Testis (tissue), 3 donors: ENCODE measurements around the gene MYH11. TPM values are rescaled to one million over a fixed set of nuclear protein-coding genes. Genes with fewer than 3 reads are reported as not detected.
"Not testable (repeated sequence)": the region's sequence is repeated elsewhere in the genome, so short reads cannot be mapped to it uniquely, and the experiment has no call there.

Experiments
- DNase-seq: peaks from one replicate; pipeline ENCODE4 v3.0.0-alpha.2; 2019
- H3K27ac ChIP-seq, 2 donors: fragments of 200-600 bp; sonication (generic); one replicate each; pipeline ENCODE4 v1.5.1; 2019
- H3K27me3 ChIP-seq: fragments of 200-600 bp; sonication (generic); one replicate; pipeline ENCODE4 v1.5.1; 2019
- H3K36me3 ChIP-seq: fragments of 200-600 bp; sonication (generic); one replicate; pipeline ENCODE4 v1.5.1; 2017; ENCODE audit warnings: low read depth; ENCODE audit errors: missing control alignments
- H3K4me1 ChIP-seq: fragments of 200-600 bp; sonication (generic); one replicate; pipeline ENCODE4 v1.5.1; 2019
- H3K4me3 ChIP-seq, 2 donors: fragments of 200-600 bp; sonication (generic); one replicate each; pipeline ENCODE4 v1.5.1; 2017 to 2019
- H3K9me3 ChIP-seq: fragments of 200-600 bp; sonication (generic); one replicate; pipeline ENCODE4 v1.5.1; 2017
- POLR2A ChIP-seq: fragments of 450-650 bp; IDR thresholded peaks from one replicate; pipeline ENCODE4 v1.6.1; 2017; ENCODE audit warnings: antibody characterized with exemption, mild to moderate bottlenecking, moderate library complexity
- WGBS, 2 donors: methylation state at CpG; one replicate each; pipeline ENCODE4 v1.1.5; 2018; 5-methylcytosine and 5-hydroxymethylcytosine counted together
- intact Hi-C: fragments of 100-400 bp; cut with DNase I; formaldehyde crosslinking; loops from one replicate; pipeline ENCODE4 v1.15.1; 2023; ENCODE audit warnings: low total_unique reads
- polyA plus RNA-seq: library from polyadenylated mRNA; stranded (reverse); fragments of 350-450 nt; fragmentation: Illumina TruSeq; extraction: RNeasy Lipid Tissue Mini Kit (QIAGEN cat#74804); gene quantifications from one replicate; pipeline ENCODE4 v1.2.3, GENCODE V29; 2014; ENCODE audit warnings: low read depth, low replicate concordance; ENCODE audit not compliant: insufficient read depth
- total RNA-seq, 2 donors: library from RNA; depleted of rRNA; stranded (reverse); fragments of >200 nt; gene quantifications; one replicate each; pipeline ENCODE4 v1.2.3, GENCODE V29; 2016
- TF ChIP-seq, protein P1 (sequence below), 3 experiments: fragments of 450-650 bp in 2 of 3; fragments of 200-600 bp in 1 of 3; sonication (generic) in 1 of 3; IDR thresholded peaks; one replicate each; pipeline ENCODE4 v1.5.1; 2016 to 2019; ENCODE audit warnings: antibody characterized with exemption in 3 of 3, mild to moderate bottlenecking in 2 of 3, moderate library complexity in 1 of 3

The MYH11 gene
- total and polyA plus RNA-seq, 3 donors from 2014 or later: 263 to 276 (median 271) TPM

DNA sequence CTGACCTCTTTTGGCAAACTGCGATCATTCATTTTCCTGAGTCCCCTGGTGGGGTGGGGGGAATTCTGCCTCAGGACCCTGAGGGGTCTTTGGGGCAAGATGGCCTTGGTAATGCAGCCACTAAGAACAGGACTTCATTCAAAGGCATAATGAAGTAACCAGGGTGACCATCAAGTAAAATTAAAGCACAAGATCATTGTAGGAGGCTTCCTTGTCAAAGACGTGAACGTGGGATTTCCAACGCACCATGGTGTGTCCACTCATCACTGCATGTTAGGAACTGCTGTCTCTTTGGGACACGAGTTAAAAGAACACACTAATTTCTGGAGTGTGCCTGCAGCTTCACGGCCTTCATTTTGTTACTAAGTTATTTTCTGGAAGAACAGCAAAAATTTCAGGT is 155.5 kb downstream of the MYH11 start:
- Histone ChIP-seq H3K9me3 (no peaks in the 10 kb centered on the region), H3K27me3 (no peaks in the 10 kb centered on the region), H3K36me3 (no peaks in the 10 kb centered on the region), H3K4me3 (no peak overlapping the region), H3K4me1 (peaks cover 3% of the 10 kb centered on the region), H3K27ac (no peak overlapping the region)
- intact Hi-C loops: no loop called here
- TF ChIP-seq POLR2A: no peak
- TF ChIP-seq, protein P1, sequence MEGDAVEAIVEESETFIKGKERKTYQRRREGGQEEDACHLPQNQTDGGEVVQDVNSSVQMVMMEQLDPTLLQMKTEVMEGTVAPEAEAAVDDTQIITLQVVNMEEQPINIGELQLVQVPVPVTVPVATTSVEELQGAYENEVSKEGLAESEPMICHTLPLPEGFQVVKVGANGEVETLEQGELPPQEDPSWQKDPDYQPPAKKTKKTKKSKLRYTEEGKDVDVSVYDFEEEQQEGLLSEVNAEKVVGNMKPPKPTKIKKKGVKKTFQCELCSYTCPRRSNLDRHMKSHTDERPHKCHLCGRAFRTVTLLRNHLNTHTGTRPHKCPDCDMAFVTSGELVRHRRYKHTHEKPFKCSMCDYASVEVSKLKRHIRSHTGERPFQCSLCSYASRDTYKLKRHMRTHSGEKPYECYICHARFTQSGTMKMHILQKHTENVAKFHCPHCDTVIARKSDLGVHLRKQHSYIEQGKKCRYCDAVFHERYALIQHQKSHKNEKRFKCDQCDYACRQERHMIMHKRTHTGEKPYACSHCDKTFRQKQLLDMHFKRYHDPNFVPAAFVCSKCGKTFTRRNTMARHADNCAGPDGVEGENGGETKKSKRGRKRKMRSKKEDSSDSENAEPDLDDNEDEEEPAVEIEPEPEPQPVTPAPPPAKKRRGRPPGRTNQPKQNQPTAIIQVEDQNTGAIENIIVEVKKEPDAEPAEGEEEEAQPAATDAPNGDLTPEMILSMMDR (IDR thresholded peaks at IDR 0.05): no peak
- no peak for DNase-seq
- WGBS, 2 donors: 53 to 67% methylated on average over 6 of the region's 6 CpGs

- Histone ChIP-seq H3K4me1 (peaks cover under 1% of the 10 kb centered on the region), H3K4me3 (no peak overlapping the region), H3K27ac (no peak overlapping the region), H3K9me3 (no peaks in the 10 kb centered on the region), H3K27me3 (no peaks in the 10 kb centered on the region), H3K36me3 (no peaks in the 10 kb centered on the region)
- WGBS, 2 donors: 96 to 98% methylated on average over 10 to 12 of the region's 12 CpGs
- no peak for TF ChIP-seq POLR2A
- TF ChIP-seq, protein P1 (IDR thresholded peaks at IDR 0.05): no peak
- intact Hi-C loops: no loop called here
- DNase-seq: no peak
These were observed 157.0 kb downstream of the MYH11 start for GRCh38 chr16:15699819-15700218.

- no peaks in the 10 kb centered on the region for H3K27me3 ChIP-seq
- 88 to 93% methylated on average over 5 of the region's 5 CpGs for WGBS, 2 donors
- TF ChIP-seq, protein P1 (IDR thresholded peaks at IDR 0.05): no peak
- no peak for TF ChIP-seq POLR2A
- intact Hi-C loops: no loop called here
- no peaks in the 10 kb centered on the region for H3K4me1 ChIP-seq
- no peak overlapping the region for H3K4me3 ChIP-seq
- no peaks in the 10 kb centered on the region for H3K9me3 ChIP-seq
- no peaks in the 10 kb centered on the region for H3K36me3 ChIP-seq
- no peak overlapping the region for H3K27ac ChIP-seq
- no peak for DNase-seq
These were observed 162.3 kb downstream of the MYH11 start for GRCh38 chr16:15694499-15694898.

- H3K4me1 ChIP-seq, H3K9me3 ChIP-seq, H3K4me3 ChIP-seq, intact Hi-C loops, H3K36me3 ChIP-seq, DNase-seq, H3K27me3 ChIP-seq, H3K27ac ChIP-seq: not testable (repeated sequence)
- 86 to 92% methylated on average over 1 of the region's 1 CpG for WGBS, 2 donors
These were observed 164.3 kb downstream of the MYH11 start for GRCh38 chr16:15692508-15692907.

DNA sequence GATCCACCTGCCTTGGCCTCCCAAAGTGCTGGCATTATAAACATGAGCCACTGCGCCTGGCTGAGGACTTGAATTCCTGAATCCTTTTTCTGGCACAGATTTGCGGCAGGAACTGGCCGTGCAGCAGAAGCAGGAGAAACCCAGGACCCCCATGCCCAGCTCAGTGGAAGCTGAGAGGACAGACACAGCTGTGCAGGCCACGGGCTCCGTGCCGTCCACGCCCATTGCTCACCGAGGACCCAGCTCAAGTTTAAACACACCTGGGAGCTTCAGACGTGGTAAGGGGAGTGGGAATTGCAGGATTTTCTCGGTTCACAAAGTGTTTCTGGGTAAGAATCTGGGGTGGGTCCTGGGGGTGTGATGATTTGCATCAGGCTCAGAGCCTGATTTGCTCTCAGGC is 165.8 kb downstream of the MYH11 start:
- TF ChIP-seq POLR2A: no peak
- TF ChIP-seq, protein P1 (IDR thresholded peaks at IDR 0.05): no peak
- Histone ChIP-seq H3K27ac (no peak overlapping the region), H3K27me3 (no peaks in the 10 kb centered on the region), H3K9me3 (no peaks in the 10 kb centered on the region), H3K4me1 (no peaks in the 10 kb centered on the region), H3K4me3 (no peak overlapping the region), H3K36me3 (no peaks in the 10 kb centered on the region)
- 94 to 96% methylated on average over 10 of the region's 10 CpGs for WGBS, 2 donors
- intact Hi-C loops: no loop called here
- DNase-seq: no peak
